B cell (primary cell): ENCODE measurements around the gene SNX20. TPM values are rescaled to one million over a fixed set of nuclear protein-coding genes. Genes with fewer than 3 reads are reported as not detected.

Source experiments
- ATAC-seq: fragments of 200-7000 bp; cut with Tn5 transposase; one replicate; pipeline ENCODE4 v1.10.0; 2021; ENCODE audit warnings: low read depth, mild to moderate bottlenecking, moderate number of reproducible peaks, moderate library complexity
- CTCF ChIA-PET: fragments of 350-600 bp; sonication (Branson Sonifier 250); formaldehyde crosslinking; loops from one replicate; lab custom pipeline; 2021; ENCODE audit warnings: antibody characterized with exemption, inconsistent platforms; lab: Charles Lee
- POLR2A ChIA-PET: fragments of 350-600 bp; sonication (Branson Sonifier 250); formaldehyde crosslinking; loops from one replicate; lab custom pipeline; 2021; ENCODE audit warnings: antibody characterized with exemption; lab: Charles Lee
- DNase-seq: peaks from one replicate; pipeline ENCODE4 v3.0.0; 2013
- H2AFZ ChIP-seq: 2 replicates; pipeline ENCODE4 v1.6.1; 2012; ENCODE audit warnings: mild to moderate bottlenecking, low read depth, low read length; ENCODE audit not compliant: insufficient read depth, poor library complexity, severe bottlenecking
- H3K27ac ChIP-seq, 2 donors: 1 replicate in 1 of 2; 2 replicates in 1 of 2; pipeline ENCODE4 v1.5.1; 2012 to 2013; ENCODE audit warnings: low read length in 2 of 2, mild to moderate bottlenecking in 2 of 2, moderate library complexity in 1 of 2
- H3K27me3 ChIP-seq, 4 experiments: fragments of 200-600 bp in 1 of 4; sonication (generic) in 1 of 4; replicated peaks in 1 of 4; 1 replicate in 2 of 4; 2 replicates in 2 of 4; pipeline versions ENCODE4 v1.6.1 to v1.7.0; 2013 to 2016; ENCODE audit warnings: low read length in 3 of 4, mild to moderate bottlenecking in 2 of 4, mixed read lengths in 1 of 4, moderate library complexity in 1 of 4; ENCODE audit not compliant: insufficient read depth in 4 of 4, control insufficient read depth in 3 of 4; ENCODE audit errors: control extremely low read depth in 1 of 4
- H3K36me3 ChIP-seq, 2 experiments: replicated peaks in 1 of 2; 1 replicate in 1 of 2; 2 replicates in 1 of 2; pipeline versions ENCODE4 v1.6.1 to v1.7.1; 2013; ENCODE audit warnings: low read length in 1 of 2; ENCODE audit not compliant: insufficient read depth in 2 of 2, control insufficient read depth in 1 of 2; ENCODE audit errors: control extremely low read depth in 1 of 2, extremely low read depth in 1 of 2
- H3K4me1 ChIP-seq, 2 donors: fragments of 200-600 bp in 1 of 2; sonication (generic) in 1 of 2; 1 replicate in 1 of 2; 2 replicates in 1 of 2; pipeline versions ENCODE4 v1.5.1 to v1.6.1; 2013 to 2017; ENCODE audit warnings: low read length in 2 of 2; ENCODE audit not compliant: control insufficient read depth in 2 of 2, insufficient read depth in 2 of 2
- H3K4me2 ChIP-seq: replicated peaks from 2 replicates; pipeline ENCODE3; 2012; ENCODE audit warnings: mild to moderate bottlenecking, low read depth, low read length; ENCODE audit not compliant: poor library complexity, severe bottlenecking
- H3K4me3 ChIP-seq, 5 experiments: fragments of 200-600 bp in 1 of 5; sonication (generic) in 1 of 5; 1 replicate in 3 of 5; 2 replicates in 2 of 5; pipeline versions ENCODE4 v1.5.1 to v1.7.0; 2011 to 2016; ENCODE audit warnings: low read length in 4 of 5, mild to moderate bottlenecking in 4 of 5, low read depth in 2 of 5, control low read depth in 1 of 5, moderate library complexity in 1 of 5; ENCODE audit not compliant: insufficient read depth in 1 of 5; ENCODE audit errors: control extremely low read depth in 1 of 5, extremely low read depth in 1 of 5
- H3K79me2 ChIP-seq: fragments of 200-600 bp; sonication (generic); one replicate; pipeline ENCODE4 v1.6.0; 2016; ENCODE audit warnings: low read length; ENCODE audit not compliant: control insufficient read depth, insufficient read depth
- H3K9ac ChIP-seq: fragments of 200-600 bp; sonication (generic); 2 replicates; pipeline ENCODE4 v1.6.1; 2017; ENCODE audit warnings: mild to moderate bottlenecking, low read length, moderate library complexity
- H3K9me3 ChIP-seq, 3 donors: one replicate each; pipeline versions ENCODE4 v1.6.1 to v1.7.1; 2013; ENCODE audit warnings: low read length in 2 of 3; ENCODE audit not compliant: control insufficient read depth in 2 of 3, insufficient read depth in 1 of 3; ENCODE audit errors: control extremely low read depth in 1 of 3
- H4K20me1 ChIP-seq: 2 replicates; pipeline ENCODE4 v1.6.0; 2012; ENCODE audit warnings: mild to moderate bottlenecking, low read length; ENCODE audit not compliant: insufficient read depth, control insufficient read depth, poor library complexity, severe bottlenecking
- H3K27ac Mint-ChIP-seq: one replicate; pipeline ENCODE4 v1.8.0; 2021; ENCODE audit warnings: mixed read lengths
- H3K27me3 Mint-ChIP-seq: one replicate; pipeline ENCODE4 v1.8.0; 2021; ENCODE audit warnings: mixed read lengths
- H3K4me1 Mint-ChIP-seq: one replicate; pipeline ENCODE4 v1.8.0; 2021; ENCODE audit warnings: mixed read lengths
- H3K4me3 Mint-ChIP-seq: one replicate; pipeline ENCODE4 v1.8.0; 2021; ENCODE audit warnings: mixed read lengths
- H3K9me3 Mint-ChIP-seq: one replicate; pipeline ENCODE4 v1.8.0; 2022; ENCODE audit warnings: mixed read lengths; ENCODE audit not compliant: insufficient read depth
- EZH2 ChIP-seq: IDR thresholded peaks from 2 replicates; pipeline ENCODE4 v1.6.1; 2012; ENCODE audit warnings: borderline replicate concordance, low read depth, mild to moderate bottlenecking, moderate library complexity, low read length; ENCODE audit not compliant: insufficient read depth, poor library complexity, severe bottlenecking
- WGBS: methylation state at CpG from one replicate; pipeline ENCODE4 v1.1.5; 2013; ENCODE audit warnings: missing lambda C conversion rate; ENCODE audit not compliant: insufficient coverage; 5-methylcytosine and 5-hydroxymethylcytosine counted together
- intact Hi-C: fragments of 100-400 bp; cut with micrococcal nuclease; formaldehyde crosslinking; loops from one replicate; pipeline ENCODE4 v1.10.0; 2022
- polyA plus RNA-seq: library from polyadenylated mRNA; depleted of rRNA; stranded (reverse); fragments of >200 nt; gene quantifications from 2 replicates; pipeline ENCODE4 v1.2.3, GENCODE V29; 2012
- total RNA-seq, 2 donors: library from RNA; stranded (reverse); fragments of 120-200 nt in 1 of 2; gene quantifications; 1 replicate in 1 of 2; 2 replicates in 1 of 2; pipeline versions ENCODE4 v1.2.3 to v1.2.4, GENCODE V29; 2013 to 2022
- TF ChIP-seq, protein P1 (sequence below): fragments of 200-600 bp; IDR thresholded peaks from one replicate; pipeline ENCODE4 v1.8.0; 2022; ENCODE audit warnings: antibody characterized with exemption, mild to moderate bottlenecking

SNX20 gene
- total and polyA plus RNA-seq, 2 donors (not counting 1 experiment from before 2014, with no cell fraction given): 34.7 to 43.0 TPM

DNA sequence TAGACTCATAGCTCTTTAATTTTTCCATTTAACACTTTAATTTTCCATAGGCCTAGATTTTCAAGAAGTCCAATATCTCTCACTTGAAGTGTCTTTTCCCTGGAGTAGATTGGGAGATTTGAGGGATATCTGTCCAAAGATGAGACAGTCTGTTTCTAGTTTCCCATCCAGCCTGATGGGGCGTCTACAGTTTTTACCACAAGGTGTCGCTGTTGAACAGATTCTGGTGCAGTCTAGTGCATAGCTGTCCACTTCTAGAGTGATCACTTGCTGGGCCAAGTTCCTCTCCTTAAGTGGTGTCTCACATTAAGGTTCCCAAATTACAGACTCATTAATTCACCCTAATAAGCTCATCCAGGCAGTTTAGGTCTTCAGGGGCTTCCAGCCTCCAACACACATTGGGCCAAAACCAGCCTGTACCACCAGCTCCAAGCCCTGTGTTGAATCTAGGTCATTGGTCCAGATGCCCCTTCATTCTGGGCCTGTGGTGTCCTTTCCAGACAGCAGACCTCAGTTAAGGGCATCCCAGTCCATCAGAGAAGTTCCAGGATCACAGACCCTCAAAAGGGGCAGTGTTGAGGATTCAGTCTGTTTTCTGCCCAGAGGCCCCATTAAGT, 9.4 kb downstream of the SNX20 start:
- Histone ChIP-seq H3K36me3 (peaks cover 3 to 64% of the 10 kb centered on the region in 2 experiments), H3K9ac (no peak overlapping the region), H3K4me3 (no peak overlapping the region), H3K27ac (no peak overlapping the region), H2AFZ (no peak overlapping the region), H3K79me2 (peaks cover 9% of the 10 kb centered on the region), H3K4me1 (peaks cover 7% of the 10 kb centered on the region in 2 donors), H3K4me2 (no peak overlapping the region), H3K27me3 (no peaks in the 10 kb centered on the region), H3K9me3 (peaks cover 2 to 33% (median 14%) of the 10 kb centered on the region in 3 donors), H4K20me1 (peaks cover 5% of the 10 kb centered on the region)
- Mint-ChIP-seq H3K27ac (no peak overlapping the region), H3K27me3 (no peaks in the 10 kb centered on the region), H3K4me3 (no peak overlapping the region), H3K4me1 (peaks cover 16% of the 10 kb centered on the region), H3K9me3 (peaks cover 2% of the 10 kb centered on the region)
- ATAC-seq (peak; percentile 44), DNase-seq (peak; percentile 62)
- ChIA-PET CTCF (interaction anchor here (0.7 to 12.4 kb wide), 17 partner anchors 5 to 649 kb away, joined by 3 to 154 read pairs (median 3); partner anchors contain the start of genes CYLD and SNX20), POLR2A (interaction anchor here (0.5 kb wide), 1 partner anchor 115 kb away, joined by 4 read pairs; no protein-coding TSS in a partner anchor)
- TF ChIP-seq, protein P1, sequence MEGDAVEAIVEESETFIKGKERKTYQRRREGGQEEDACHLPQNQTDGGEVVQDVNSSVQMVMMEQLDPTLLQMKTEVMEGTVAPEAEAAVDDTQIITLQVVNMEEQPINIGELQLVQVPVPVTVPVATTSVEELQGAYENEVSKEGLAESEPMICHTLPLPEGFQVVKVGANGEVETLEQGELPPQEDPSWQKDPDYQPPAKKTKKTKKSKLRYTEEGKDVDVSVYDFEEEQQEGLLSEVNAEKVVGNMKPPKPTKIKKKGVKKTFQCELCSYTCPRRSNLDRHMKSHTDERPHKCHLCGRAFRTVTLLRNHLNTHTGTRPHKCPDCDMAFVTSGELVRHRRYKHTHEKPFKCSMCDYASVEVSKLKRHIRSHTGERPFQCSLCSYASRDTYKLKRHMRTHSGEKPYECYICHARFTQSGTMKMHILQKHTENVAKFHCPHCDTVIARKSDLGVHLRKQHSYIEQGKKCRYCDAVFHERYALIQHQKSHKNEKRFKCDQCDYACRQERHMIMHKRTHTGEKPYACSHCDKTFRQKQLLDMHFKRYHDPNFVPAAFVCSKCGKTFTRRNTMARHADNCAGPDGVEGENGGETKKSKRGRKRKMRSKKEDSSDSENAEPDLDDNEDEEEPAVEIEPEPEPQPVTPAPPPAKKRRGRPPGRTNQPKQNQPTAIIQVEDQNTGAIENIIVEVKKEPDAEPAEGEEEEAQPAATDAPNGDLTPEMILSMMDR: peak; percentile 73
- no peak for TF ChIP-seq EZH2
- intact Hi-C loops: loop anchor here (2.0 kb wide), 1 partner anchor 75 kb away; no protein-coding TSS in a partner anchor
- WGBS: 100% methylated on average over 2 of the region's 2 CpGs

DNA sequence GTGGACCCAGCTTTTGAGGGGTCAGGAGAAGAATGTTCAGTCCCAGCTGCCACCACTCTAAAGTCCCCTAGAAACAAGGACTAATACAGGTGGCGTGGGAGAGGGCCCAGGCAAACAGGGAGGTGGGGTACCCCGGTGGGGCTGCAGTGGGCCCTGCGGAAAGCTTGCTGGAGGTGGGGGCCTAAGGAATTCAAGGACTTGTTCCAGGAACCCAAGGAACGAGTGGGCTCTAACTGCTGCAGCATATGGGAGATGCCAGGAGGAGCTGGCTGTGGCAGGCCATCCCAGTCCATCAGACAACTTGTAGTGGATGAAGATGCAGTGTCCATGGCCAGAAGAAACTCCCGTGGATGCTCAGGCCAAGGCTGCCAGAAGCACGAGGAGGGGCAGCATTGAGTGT, 10.6 kb downstream of the SNX20 start:
- ChIA-PET POLR2A (no interaction called here), CTCF (interaction anchor here (0.9 to 12.4 kb wide), 8 partner anchors 4 to 461 kb away, joined by 3 to 154 read pairs (median 43); partner anchors contain the start of gene SNX20)
- Mint-ChIP-seq H3K4me3 (no peak overlapping the region), H3K27ac (no peak overlapping the region), H3K4me1 (peaks cover 20% of the 10 kb centered on the region), H3K9me3 (peaks cover 2% of the 10 kb centered on the region), H3K27me3 (no peaks in the 10 kb centered on the region)
- H3K9ac ChIP-seq: no peak overlapping the region
- H3K4me3 ChIP-seq: no peak overlapping the region
- WGBS: 93% methylated on average over 6 of the region's 6 CpGs
- peaks cover 3 to 52% of the 10 kb centered on the region in 2 experiments for H3K36me3 ChIP-seq
- H3K9me3 ChIP-seq: peaks cover 2 to 37% (median 14%) of the 10 kb centered on the region in 3 donors
- H3K79me2 ChIP-seq: peaks cover 6% of the 10 kb centered on the region
- H3K27me3 ChIP-seq: no peaks in the 10 kb centered on the region
- ATAC-seq (no peak), DNase-seq (no peak)
- H4K20me1 ChIP-seq: no peaks in the 10 kb centered on the region
- no peak overlapping the region for H3K27ac ChIP-seq
- no peak overlapping the region for H2AFZ ChIP-seq
- H3K4me2 ChIP-seq: no peak overlapping the region
- intact Hi-C loops: loop anchor here (2.0 kb wide), 1 partner anchor 76 kb away; no protein-coding TSS in a partner anchor
- H3K4me1 ChIP-seq: peaks cover 7 to 14% of the 10 kb centered on the region in 2 donors
- TF ChIP-seq, protein P1: no peak
- TF ChIP-seq EZH2: no peak
